Activated CD8-positive, alpha-beta memory T cell treated with anti-CD3 and anti-CD28 coated beads for 1 hour (primary cell): ENCODE measurements around the gene CACNA2D3.

Experiments
- DNase-seq, 2 donors: peaks; one replicate each; pipeline ENCODE4 v3.0.0-alpha.2; 2020; ENCODE audit warnings: low read depth in 1 of 2; ENCODE audit errors: extremely low read depth in 1 of 2

Gene CACNA2D3

DNA sequence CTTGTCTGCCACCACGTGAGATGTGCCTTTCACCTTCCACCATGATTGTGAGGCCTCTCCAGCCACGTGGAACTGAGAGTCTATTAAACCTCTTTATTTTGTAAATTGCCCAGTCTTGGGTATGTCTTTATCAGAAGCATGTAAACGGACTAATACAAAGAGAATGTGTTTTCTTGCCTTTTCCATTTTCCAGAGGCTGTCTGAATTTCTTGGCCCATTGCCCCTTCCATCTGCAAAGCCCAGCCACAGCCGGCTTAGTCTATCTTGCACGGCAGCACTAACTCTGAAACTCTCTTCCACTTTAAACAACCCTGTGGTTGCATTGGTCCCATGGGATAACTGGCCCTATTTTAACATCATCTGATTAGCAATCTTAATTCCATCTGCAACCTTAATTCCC is 590.2 kb downstream of the CACNA2D3 start:
- no peak for DNase-seq

DNA sequence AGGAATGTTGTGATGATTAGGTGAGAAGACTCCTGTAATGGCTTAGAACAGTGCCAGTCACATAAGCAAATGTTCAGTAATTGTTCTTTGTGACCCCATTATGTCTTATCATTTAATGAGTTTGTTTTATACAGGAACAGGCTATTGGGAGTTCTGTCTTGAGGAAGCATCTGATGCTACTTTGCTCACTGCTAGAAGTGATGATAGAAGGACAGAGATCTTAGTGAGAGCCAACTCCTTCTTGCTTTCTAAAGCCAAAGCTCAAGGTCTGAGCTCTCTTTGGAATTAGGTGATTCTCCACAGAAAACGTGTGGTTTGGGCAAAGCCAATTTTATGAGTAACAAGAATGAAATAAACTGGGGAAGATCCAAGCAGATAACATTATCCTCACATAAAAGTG is 590.7 kb downstream of the CACNA2D3 start:
- DNase-seq: no peak

DNA sequence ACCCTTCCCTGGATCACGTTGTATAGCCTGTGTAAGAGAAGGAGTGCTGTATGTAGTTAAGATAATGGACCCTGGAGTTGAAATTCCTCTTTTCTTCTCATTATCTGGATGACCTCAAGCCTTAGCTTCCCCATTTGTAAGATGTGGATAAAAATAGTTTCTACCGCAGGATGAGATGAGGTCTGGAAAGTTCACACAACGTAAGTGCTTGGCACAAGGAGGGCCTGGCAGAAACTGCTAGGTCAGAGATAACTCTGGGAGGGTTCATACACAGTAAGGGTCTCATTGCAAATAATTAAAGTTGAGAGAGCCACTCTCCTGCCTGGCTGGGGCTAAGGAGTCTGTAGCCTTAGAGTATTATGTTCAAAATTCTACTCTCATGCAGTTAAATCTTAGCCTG is 591.1 kb downstream of the CACNA2D3 start:
- DNase-seq: no peak

- no peak for DNase-seq
Measured at GRCh38 chr3:54714035-54714434, 591.7 kb downstream of the CACNA2D3 start.

- DNase-seq: no peak
Measured at GRCh38 chr3:54717506-54717905, 595.2 kb downstream of the CACNA2D3 start.

- DNase-seq: no peak
Measured at GRCh38 chr3:54719914-54720313, 597.6 kb downstream of the CACNA2D3 start.

GRCh38 chr3:54720604-54721003 is 598.3 kb downstream of the CACNA2D3 start:
- no peak for DNase-seq

DNA sequence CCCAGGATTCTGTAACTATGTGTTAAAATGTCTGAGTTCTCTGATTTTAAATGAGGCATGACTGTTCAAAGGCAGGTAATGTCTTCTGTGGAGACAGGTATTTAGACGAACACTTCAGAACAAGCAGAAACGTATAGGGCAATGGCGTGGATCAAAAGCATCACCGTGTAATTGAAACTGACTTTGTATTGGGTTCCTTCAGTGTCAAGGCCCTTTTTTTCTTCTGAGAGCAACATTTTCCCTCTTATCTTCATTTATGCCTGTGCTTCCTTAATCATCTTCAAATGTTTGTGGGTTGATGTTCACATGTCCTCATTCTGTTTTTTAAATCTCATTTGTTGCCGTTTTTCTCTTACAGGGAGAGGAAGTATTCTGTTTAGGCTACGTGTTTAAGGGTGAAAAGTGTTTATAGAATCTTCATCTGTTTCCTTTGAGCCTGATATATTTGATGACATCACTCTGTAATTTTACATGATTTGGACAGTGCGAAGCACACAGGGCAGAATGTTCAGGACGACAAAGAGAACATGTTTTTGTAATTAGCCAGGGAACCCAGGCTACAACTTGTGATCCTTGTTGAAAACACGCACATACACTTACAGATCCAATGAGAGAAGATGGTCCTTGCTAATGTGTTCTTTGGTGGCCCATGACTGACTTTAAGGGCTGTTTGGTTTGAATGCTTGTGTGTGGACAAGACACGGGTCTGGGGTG is 609.5 kb downstream of the CACNA2D3 start:
- DNase-seq: no peak

DNA sequence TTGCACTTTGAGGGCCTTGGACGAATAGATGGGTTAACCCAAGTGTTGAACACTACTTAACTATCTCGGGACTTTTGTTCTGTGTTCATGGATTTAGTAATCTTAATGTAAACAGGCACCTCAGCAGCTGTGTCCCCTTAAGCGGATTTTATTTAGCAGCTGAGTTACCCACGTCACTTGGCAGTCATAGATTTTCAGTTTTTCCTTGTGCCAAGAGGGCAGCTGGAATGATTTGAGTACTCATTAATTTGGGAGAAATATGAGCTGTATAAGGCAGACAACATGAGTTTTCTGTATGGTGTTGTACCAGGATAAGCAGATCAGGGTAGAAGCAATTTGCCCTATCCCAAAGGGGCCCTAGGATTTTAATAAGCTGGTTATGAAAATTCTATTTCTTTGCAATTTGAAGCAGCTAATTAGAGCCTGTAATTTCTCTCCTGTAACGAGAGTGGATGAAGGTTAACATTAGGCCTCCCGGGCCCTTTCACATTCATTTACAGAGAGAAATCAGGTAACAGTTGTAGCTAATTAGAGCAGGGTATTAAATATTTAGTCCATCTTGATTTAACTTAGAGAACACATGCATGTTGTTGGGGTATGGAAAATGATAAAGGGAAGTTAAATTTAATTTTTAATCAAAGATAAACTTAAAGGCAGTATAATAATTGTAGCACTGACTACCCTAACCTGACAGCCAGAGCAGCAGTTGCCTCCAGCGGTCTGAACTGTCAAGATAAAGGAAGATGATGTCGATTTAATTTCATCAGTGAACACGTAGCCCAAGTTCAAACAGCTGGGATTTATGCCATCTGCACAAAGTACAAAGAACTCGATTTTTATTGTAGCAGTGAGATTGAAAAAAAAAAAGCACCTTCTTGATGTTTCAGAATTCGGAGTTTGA is 611.0 kb downstream of the CACNA2D3 start:
- DNase-seq: no peak

- DNase-seq: no peak
Measured at GRCh38 chr3:54736459-54736858, 614.1 kb downstream of the CACNA2D3 start.

DNA sequence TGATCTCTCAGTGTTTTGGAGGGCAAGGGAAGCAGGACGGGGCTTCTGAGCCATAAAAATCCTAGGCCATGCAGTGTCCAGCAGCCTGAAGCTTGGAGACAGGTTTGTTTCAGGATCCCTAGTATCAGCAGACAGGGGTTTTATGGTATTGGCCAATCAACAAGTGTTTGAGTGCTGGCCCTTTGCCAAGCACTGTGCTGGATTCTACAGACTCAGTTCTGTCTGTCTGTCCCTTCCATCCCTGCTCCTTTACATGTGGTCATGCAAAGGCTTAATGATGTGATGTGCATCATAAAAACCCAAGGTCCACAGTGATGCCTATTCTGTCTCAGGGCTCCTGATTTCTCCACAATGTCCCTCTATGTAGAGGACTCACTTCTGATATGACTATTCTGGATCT is 621.4 kb downstream of the CACNA2D3 start:
- DNase-seq: no peak

GRCh38 chr3:54744291-54744690 is 621.9 kb downstream of the CACNA2D3 start:
- no peak for DNase-seq

DNA sequence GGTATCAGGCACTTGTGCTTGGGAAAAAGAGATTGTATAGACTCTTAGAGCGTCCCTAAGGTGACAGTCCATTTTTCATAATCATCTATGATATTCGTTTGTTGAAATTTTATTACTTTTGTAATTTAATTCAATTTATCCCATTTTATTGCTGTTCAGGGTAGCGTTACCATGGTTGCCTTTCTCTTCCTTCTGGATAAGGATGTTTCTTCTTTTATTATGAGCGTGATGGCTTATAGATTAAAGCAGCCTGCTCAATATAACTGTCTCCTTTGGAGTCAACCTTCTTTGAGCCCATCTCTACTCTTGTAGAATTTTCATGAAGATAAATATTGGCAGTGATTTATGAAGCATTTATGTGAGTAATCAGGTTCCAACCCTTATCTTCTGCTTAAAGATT is 623.5 kb downstream of the CACNA2D3 start:
- no peak for DNase-seq

GRCh38 chr3:54746722-54747121 is 624.4 kb downstream of the CACNA2D3 start:
- no peak for DNase-seq

- no peak for DNase-seq
Measured at GRCh38 chr3:54755756-54756155, 633.4 kb downstream of the CACNA2D3 start.

- DNase-seq: no peak
Measured at GRCh38 chr3:54756330-54756731, 634.0 kb downstream of the CACNA2D3 start.

DNA sequence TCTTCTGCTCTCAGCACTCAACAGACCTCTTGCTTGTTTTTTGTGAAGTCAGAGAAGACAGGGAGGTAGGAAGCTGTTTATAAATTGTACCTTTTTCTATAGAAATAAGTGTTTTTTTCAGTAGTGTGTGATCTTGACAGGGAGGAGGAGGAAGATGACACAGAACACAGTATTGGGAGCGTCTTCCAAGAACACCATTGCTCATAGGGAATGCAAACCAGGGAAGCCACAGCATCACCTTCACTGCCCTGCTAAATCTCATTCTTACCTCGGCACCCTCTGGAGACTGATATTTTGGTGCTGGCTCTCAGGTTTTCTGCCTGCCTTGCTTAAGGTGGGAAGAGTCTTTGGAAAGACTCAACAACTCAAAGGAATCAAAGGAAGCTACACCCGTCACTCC is 636.1 kb downstream of the CACNA2D3 start:
- no peak for DNase-seq

DNA sequence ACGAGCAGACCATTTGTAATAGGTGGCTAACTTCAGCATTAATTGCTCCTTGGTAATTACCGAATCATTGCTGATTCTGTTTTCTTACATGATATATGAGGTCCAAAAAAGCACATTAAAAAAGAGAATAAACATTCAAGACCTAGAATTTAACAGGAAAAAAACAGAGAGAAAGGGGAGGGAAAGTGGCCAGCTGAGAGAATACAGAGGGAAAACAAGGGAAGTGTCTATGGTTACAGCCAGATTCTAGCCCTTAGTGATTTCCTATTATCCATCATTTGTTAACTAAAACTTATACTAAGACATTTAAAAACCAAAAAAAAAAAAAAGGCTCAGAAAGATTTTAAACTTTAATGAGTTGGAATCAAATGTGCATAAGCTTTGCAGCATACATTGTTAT is 636.8 kb downstream of the CACNA2D3 start:
- no peak for DNase-seq

- no peak for DNase-seq
Measured at GRCh38 chr3:54760201-54760600, 637.8 kb downstream of the CACNA2D3 start.

DNA sequence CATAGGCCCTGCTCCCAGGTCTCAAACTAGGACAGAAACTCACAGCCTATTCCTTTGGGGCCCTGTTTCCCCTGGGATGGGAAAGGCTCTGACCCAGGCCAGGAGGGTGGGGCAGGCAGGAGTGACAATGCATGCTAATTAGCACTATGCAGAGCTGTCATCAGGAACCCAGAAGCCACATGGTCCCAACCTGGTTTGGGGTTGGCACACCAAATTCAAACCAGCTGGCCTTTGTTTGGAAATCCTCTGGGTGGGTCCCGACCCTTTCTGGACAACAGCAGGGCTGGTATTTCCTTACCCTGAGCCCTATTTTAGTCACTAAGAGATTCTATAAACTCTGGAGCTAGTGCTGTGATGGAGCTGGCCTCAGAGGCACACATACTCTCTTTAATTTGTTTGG is 639.3 kb downstream of the CACNA2D3 start:
- DNase-seq: no peak

DNA sequence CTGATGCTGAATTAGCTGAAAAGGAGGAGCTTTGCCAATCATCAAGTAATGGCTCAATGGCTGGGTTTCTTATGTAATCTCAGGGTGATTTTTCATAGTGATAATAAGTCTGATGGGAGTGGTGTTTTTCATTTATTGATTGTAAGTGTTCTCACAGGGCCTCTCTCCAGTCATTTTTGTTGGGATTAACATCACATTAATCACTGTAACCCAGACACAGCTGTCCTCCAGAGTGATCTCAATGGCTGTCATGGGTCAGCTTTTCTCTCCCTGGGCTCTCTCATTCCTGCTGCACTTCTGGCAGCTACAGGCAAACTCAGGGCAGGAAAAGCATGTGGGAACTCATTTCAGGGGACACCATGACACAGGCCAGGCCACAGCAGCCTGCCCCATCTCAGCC is 642.6 kb downstream of the CACNA2D3 start:
- no peak for DNase-seq

- no peak for DNase-seq
Measured at GRCh38 chr3:54771050-54771449, 648.7 kb downstream of the CACNA2D3 start.
